Ovary (tissue), 9 donors: ENCODE results near the gene WDR86. TPM values are rescaled to one million over a fixed set of nuclear protein-coding genes. Genes with fewer than 3 reads are reported as not detected.

Experiments
- DNase-seq, 5 donors: peaks; one replicate each; pipeline ENCODE4 v3.0.0-alpha.2; 2019 to 2020
- H3K27ac ChIP-seq, 2 donors: fragments of 200-600 bp; one replicate each; pipeline versions ENCODE4 v1.5.1 to v1.8.0; 2019 to 2022
- H3K27me3 ChIP-seq: fragments of 200-600 bp; one replicate; pipeline ENCODE4 v1.8.0; 2022
- H3K36me3 ChIP-seq: fragments of 200-600 bp; sonication (generic); one replicate; pipeline ENCODE4 v1.5.1; 2019
- H3K4me1 ChIP-seq: one replicate; pipeline ENCODE4 v1.8.1; 2013; ENCODE audit warnings: mild to moderate bottlenecking, moderate library complexity; ENCODE audit not compliant: insufficient read depth
- H3K4me3 ChIP-seq: fragments of 200-600 bp; sonication (generic); one replicate; pipeline ENCODE4 v1.5.1; 2017
- H3K9me3 ChIP-seq, 2 donors: fragments of 200-600 bp in 1 of 2; sonication (generic) in 1 of 2; one replicate each; pipeline versions ENCODE4 v1.5.1 to v1.8.1; 2013 to 2019; ENCODE audit warnings: mild to moderate bottlenecking in 1 of 2, moderate library complexity in 1 of 2
- EP300 ChIP-seq: sonication (generic); formaldehyde crosslinking; IDR thresholded peaks from one replicate; pipeline ENCODE4 v1.6.1; 2017; ENCODE audit warnings: antibody characterized with exemption
- POLR2A ChIP-seq: fragments of 450-650 bp; IDR thresholded peaks from one replicate; pipeline ENCODE4 v1.6.1; 2017; ENCODE audit warnings: antibody characterized with exemption, mild to moderate bottlenecking, moderate library complexity
- WGBS, 3 donors: extraction: QIAGEN DNeasy Blood & Tissue Kit in 1 of 3; methylation state at CpG; one replicate each; pipeline versions ENCODE4 v1.1.5 to v1.1.7; 2013 to 2017; 5-methylcytosine and 5-hydroxymethylcytosine counted together
- intact Hi-C, 4 donors: fragments of 100-400 bp; cut with DNase I; formaldehyde crosslinking; loops; one replicate each; pipeline versions ENCODE4 v1.11.0 to v1.15.1; 2022 to 2023
- polyA plus RNA-seq, 2 donors: library from polyadenylated mRNA; stranded (reverse); fragments of 200-250 nt in 1 of 2; fragments of 350-450 nt in 1 of 2; fragmentation: Illumina TruSeq in 1 of 2; extraction: RNeasy Lipid Tissue Mini Kit (QIAGEN cat#74804) in 1 of 2; gene quantifications; one replicate each; pipeline ENCODE4 v1.2.3, GENCODE V29; 2013 to 2014
- total RNA-seq, 7 donors: library from RNA; depleted of rRNA in 2 of 7; stranded (reverse); fragments of >200 nt in 2 of 7; fragmentation: NEBNext Ultra II Directional in 3 of 7; extraction: Animal tissue kit (Norgen Biotek cat#: 25700) in 3 of 7; gene quantifications; one replicate each; pipeline versions ENCODE4 v1.1.0 to v1.2.4, GENCODE V29; 2016 to 2023
- TF ChIP-seq, protein P1 (sequence below), 3 donors: fragments of 450-650 bp in 2 of 3; fragments of 200-600 bp in 1 of 3; IDR thresholded peaks; one replicate each; pipeline versions ENCODE4 v1.5.1 to v1.8.0; 2016 to 2022; ENCODE audit warnings: antibody characterized with exemption in 3 of 3, mild to moderate bottlenecking in 1 of 3
- donor health status: DM: no; HTN: no; CAD: no; lungs with moderate emphysema.
- donor health status: DM: no; HTN: no; CAD: no.
- donor health status: Bipolar disorder and iron deficiency.
- donor health status: DM: yes; HTN: yes; CAD: no.
- donor health status: DM: no; HTN: no; CAD: no.
- donor health status: DM: yes; HTN: yes; CAD: no.

Gene WDR86
- total and polyA plus RNA-seq, 9 donors = 0.77 to 43.4 (median 11.1) TPM

DNA sequence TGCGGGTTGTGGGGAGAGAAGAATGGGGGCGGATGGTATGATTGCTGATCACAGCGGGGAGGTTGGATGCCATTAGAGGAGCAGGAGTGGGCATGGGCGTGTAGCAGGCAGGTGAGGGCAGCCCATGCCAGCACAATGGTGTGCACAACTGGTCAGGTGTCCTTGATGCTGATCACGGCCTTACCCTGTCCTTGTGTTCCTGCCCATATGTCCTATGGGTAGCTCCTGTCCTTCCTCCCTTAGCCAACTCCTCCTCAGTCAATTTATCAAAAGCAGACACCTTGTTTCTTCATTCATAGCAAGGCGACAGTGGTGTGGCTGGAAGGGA, 30.7 kb downstream of the WDR86 start:
- TF ChIP-seq, protein P1, sequence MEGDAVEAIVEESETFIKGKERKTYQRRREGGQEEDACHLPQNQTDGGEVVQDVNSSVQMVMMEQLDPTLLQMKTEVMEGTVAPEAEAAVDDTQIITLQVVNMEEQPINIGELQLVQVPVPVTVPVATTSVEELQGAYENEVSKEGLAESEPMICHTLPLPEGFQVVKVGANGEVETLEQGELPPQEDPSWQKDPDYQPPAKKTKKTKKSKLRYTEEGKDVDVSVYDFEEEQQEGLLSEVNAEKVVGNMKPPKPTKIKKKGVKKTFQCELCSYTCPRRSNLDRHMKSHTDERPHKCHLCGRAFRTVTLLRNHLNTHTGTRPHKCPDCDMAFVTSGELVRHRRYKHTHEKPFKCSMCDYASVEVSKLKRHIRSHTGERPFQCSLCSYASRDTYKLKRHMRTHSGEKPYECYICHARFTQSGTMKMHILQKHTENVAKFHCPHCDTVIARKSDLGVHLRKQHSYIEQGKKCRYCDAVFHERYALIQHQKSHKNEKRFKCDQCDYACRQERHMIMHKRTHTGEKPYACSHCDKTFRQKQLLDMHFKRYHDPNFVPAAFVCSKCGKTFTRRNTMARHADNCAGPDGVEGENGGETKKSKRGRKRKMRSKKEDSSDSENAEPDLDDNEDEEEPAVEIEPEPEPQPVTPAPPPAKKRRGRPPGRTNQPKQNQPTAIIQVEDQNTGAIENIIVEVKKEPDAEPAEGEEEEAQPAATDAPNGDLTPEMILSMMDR (IDR thresholded peaks at IDR 0.05) = no peak
- TF ChIP-seq EP300 = no peak
- no peak for TF ChIP-seq POLR2A
- intact Hi-C loops = no loop called here
- Histone ChIP-seq H3K4me1 (peaks cover 10% of the 10 kb centered on the region), H3K27me3 (peaks cover 3% of the 10 kb centered on the region), H3K4me3 (no peak overlapping the region), H3K9me3 (no peaks in the 10 kb centered on the region), H3K27ac (no peak overlapping the region), H3K36me3 (no peaks in the 10 kb centered on the region)
- 85 to 93% (median 89%) methylated on average over 6 of the region's 6 CpGs for WGBS, 3 donors
- peak in 1 of 5 donors; percentile 30 for DNase-seq

- H3K36me3 ChIP-seq = no peaks in the 10 kb centered on the region
- H3K27ac ChIP-seq = no peak overlapping the region
- WGBS, 3 donors = 70 to 71% (median 71%) methylated on average over 17 of the region's 17 CpGs
- peaks cover 10% of the 10 kb centered on the region for H3K4me1 ChIP-seq
- TF ChIP-seq EP300 = no peak
- no peak for TF ChIP-seq POLR2A
- TF ChIP-seq, protein P1 (IDR thresholded peaks at IDR 0.05) = no peak
- DNase-seq = peak in 1 of 5 donors; percentile 40
- H3K27me3 ChIP-seq = peaks cover 3% of the 10 kb centered on the region
- H3K9me3 ChIP-seq = no peaks in the 10 kb centered on the region
- intact Hi-C loops = no loop called here
- H3K4me3 ChIP-seq = no peak overlapping the region
Observed at GRCh38 chr7:151378496-151379192, 31.2 kb downstream of the WDR86 start.

DNA sequence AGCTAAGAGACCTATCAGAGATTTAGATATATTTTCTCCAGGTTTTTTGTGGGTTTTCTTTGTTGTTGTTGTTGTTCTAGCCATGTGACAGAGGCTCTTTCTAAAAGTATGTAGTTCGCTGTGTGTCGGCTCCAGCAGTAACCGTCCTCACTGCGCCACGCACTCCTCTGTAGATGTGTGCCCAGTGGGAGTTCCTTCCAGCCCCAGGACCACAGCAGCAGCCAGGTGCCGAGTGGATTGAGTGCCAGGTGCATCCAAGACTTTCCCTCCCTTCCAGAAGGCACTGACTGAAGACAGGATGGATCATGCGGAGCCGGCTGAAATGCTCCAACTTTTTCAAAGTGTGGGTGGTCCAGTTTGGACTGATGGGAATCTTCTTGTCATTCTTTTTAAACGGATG, 31.8 kb downstream of the WDR86 start:
- no peak for TF ChIP-seq POLR2A
- TF ChIP-seq, protein P1 (IDR thresholded peaks at IDR 0.05) = no peak
- TF ChIP-seq EP300 = no peak

DNA sequence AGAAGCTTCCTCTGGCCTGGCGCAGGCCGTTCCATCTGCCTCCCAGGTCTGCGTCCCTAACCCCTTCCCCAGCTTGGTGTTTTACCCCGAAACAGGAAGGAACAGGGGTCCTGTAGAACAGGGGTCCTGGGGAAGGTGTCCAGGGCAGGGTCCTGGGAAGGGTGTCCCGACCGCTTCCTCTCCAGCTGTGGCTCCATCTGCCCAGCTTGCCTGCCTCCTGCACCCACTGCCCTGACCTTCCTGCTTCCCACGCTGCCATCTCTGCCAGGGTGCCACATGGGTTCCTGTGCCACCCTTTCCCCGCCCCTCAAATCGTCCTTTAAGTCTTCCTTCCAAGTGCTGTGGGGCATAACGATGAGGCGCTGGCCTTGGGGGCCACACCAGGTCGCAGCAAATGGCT, 32.4 kb downstream of the WDR86 start:
- H3K4me3 ChIP-seq = no peak overlapping the region
- 83 to 88% (median 88%) methylated on average over 12 of the region's 12 CpGs for WGBS, 3 donors
- intact Hi-C loops = no loop called here
- peaks cover under 1% of the 10 kb centered on the region for H3K27me3 ChIP-seq
- peaks cover 10% of the 10 kb centered on the region for H3K4me1 ChIP-seq
- peak in 1 of 5 donors; percentile 21 for DNase-seq
- H3K27ac ChIP-seq = no peak overlapping the region
- H3K36me3 ChIP-seq = no peaks in the 10 kb centered on the region
- TF ChIP-seq, protein P1 (IDR thresholded peaks at IDR 0.05) = no peak
- TF ChIP-seq POLR2A (no peak), EP300 (no peak)
- no peaks in the 10 kb centered on the region for H3K9me3 ChIP-seq

More for the DNA sequence above, 31.8 kb downstream of the WDR86 start:
- H3K36me3 ChIP-seq = no peaks in the 10 kb centered on the region
- peaks cover 10% of the 10 kb centered on the region for H3K4me1 ChIP-seq
- WGBS, 3 donors = 78 to 85% (median 84%) methylated on average over 9 of the region's 9 CpGs
- peaks cover 3% of the 10 kb centered on the region for H3K27me3 ChIP-seq
- H3K27ac ChIP-seq = no peak overlapping the region
- H3K9me3 ChIP-seq = no peaks in the 10 kb centered on the region
- DNase-seq = peak in 1 of 5 donors; percentile 25
- intact Hi-C loops = no loop called here
- H3K4me3 ChIP-seq = no peak overlapping the region
